K562 (cell line): Measurements from ENCODE around the gene C16orf86. TPM values are rescaled to one million over a fixed set of nuclear protein-coding genes. Genes with fewer than 3 reads are reported as not detected.

Experiments
- BRD4 ChIP-seq: fragments of 200-600 bp; sonication (generic); IDR thresholded peaks from 2 replicates; pipeline ENCODE4 v1.6.1; 2017; ENCODE audit warnings: inconsistent platforms
- BRF1 ChIP-seq: IDR thresholded peaks from 3 replicates; pipeline ENCODE4 v1.6.1; 2011; ENCODE audit warnings: borderline replicate concordance, mild to moderate bottlenecking; ENCODE audit not compliant: insufficient read length; ENCODE audit errors: extremely low read depth
- CHD2 ChIP-seq: IDR thresholded peaks from 2 replicates; pipeline ENCODE4 v1.6.1; 2011; ENCODE audit warnings: low read depth, low read length
- CTBP1 ChIP-seq: fragments of 450-650 bp; IDR thresholded peaks from 2 replicates; pipeline ENCODE4 v1.6.1; 2016; ENCODE audit warnings: borderline replicate concordance
- ETS2 ChIP-seq: IDR thresholded peaks from 2 replicates; pipeline ENCODE4 v1.6.1; 2016; ENCODE audit warnings: borderline replicate concordance, missing genetic modification characterization, mild to moderate bottlenecking, moderate library complexity, missing compliant biosample characterization; ENCODE audit not compliant: poor library complexity, severe bottlenecking
- L3MBTL2 ChIP-seq: fragments of 450-650 bp; IDR thresholded peaks from 2 replicates; pipeline ENCODE4 v1.6.1; 2016; ENCODE audit warnings: mild to moderate bottlenecking, moderate library complexity
- MYC ChIP-seq, 2 experiments: fragments of 250-450 bp in 1 of 2; sonication (Bioruptor Pico) in 1 of 2; IDR thresholded peaks; 2 replicates each; pipeline versions ENCODE4 v1.5.1 to v1.6.1; 2012 to 2021; ENCODE audit warnings: low read depth in 2 of 2, borderline replicate concordance in 1 of 2, improper control_type of control experiment in 1 of 2, low read length in 1 of 2, mild to moderate bottlenecking in 1 of 2, moderate library complexity in 1 of 2
- RBM17 ChIP-seq: fragments of 200-400 bp; formaldehyde crosslinking; IDR thresholded peaks from 2 replicates; pipeline ENCODE4 v1.6.1; 2017; ENCODE audit warnings: low read depth, mild to moderate bottlenecking, low read length, borderline replicate concordance
- SAP30 ChIP-seq: fragments of 200-600 bp; sonication (generic); IDR thresholded peaks from 2 replicates; pipeline ENCODE4 v1.6.1; 2012; ENCODE audit warnings: borderline replicate concordance, low read depth, mild to moderate bottlenecking, moderate library complexity, low read length, control low read depth, inconsistent platforms; ENCODE audit not compliant: insufficient read depth, poor library complexity, severe bottlenecking
- SIN3B ChIP-seq: fragments of 450-650 bp; IDR thresholded peaks from 2 replicates; pipeline ENCODE4 v1.6.1; 2017; ENCODE audit warnings: low read depth, mild to moderate bottlenecking, moderate library complexity
- YY1 ChIP-seq, 3 experiments: IDR thresholded peaks; 2 replicates each; pipeline ENCODE4 v1.6.1; 2011; ENCODE audit warnings: low read length in 2 of 3, mild to moderate bottlenecking in 2 of 3, moderate library complexity in 2 of 3, borderline replicate concordance in 1 of 3, control low read depth in 1 of 3, low read depth in 1 of 3; ENCODE audit not compliant: insufficient read depth in 3 of 3, insufficient replicate concordance in 2 of 3, control insufficient read depth in 1 of 3, insufficient read length in 1 of 3; ENCODE audit errors: extremely low read depth in 1 of 3
- ZBTB1 ChIP-seq: sonication (generic); formaldehyde crosslinking; IDR thresholded peaks from 2 replicates; pipeline ENCODE4 v1.8.1; 2023; ENCODE audit warnings: missing genetic modification reagents, low read depth, mild to moderate bottlenecking, borderline replicate concordance
- ZNF184 ChIP-seq: sonication (generic); formaldehyde crosslinking; IDR thresholded peaks from 2 replicates; pipeline ENCODE4 v1.5.0; 2020; ENCODE audit warnings: missing genetic modification reagents
- polyA plus RNA-seq, 8 experiments: library from polyadenylated mRNA; depleted of rRNA in 4 of 8; stranded (reverse) in 5 of 8; unstranded in 3 of 8; fragments of >200 nt; fragmentation: Nextera tagmentation in 2 of 8; fragmentation: Illumina TruSeq in 1 of 8; extraction: Ambion mirVana in 2 of 8; extraction: Trizol in 1 of 8; gene quantifications; 2 replicates each; pipeline versions ENCODE4 v1.2.1 to v1.2.3, GENCODE V29; 2011 to 2014; ENCODE audit warnings: inconsistent platforms in 1 of 8, missing spikeins in 1 of 8
- total RNA-seq, 7 experiments: library from RNA; depleted of rRNA in 6 of 7; stranded (reverse); fragments of >200 nt in 6 of 7; fragmentation: Illumina TruSeq in 2 of 7; extraction: Trizol in 2 of 7; gene quantifications; 2 replicates each; pipeline versions ENCODE4 v1.2.1 to v1.2.3, GENCODE V29; 2011 to 2021; ENCODE audit warnings: low replicate concordance in 1 of 7
- TF ChIP-seq, protein P1 (sequence below): fragments of 450-650 bp; IDR thresholded peaks from 2 replicates; pipeline ENCODE4 v1.6.1; 2016
- TF ChIP-seq, protein P2 (sequence below): sonication (generic); IDR thresholded peaks from 2 replicates; pipeline ENCODE4 v1.6.1; 2016
- TF ChIP-seq, protein P3 (sequence below): fragments of 450-650 bp; IDR thresholded peaks from one replicate; pipeline ENCODE4 v1.6.1; 2018; ENCODE audit warnings: mild to moderate bottlenecking, moderate library complexity; ENCODE audit not compliant: partially characterized antibody
- TF ChIP-seq, protein P4 (sequence below): fragments of 450-650 bp; IDR thresholded peaks from 2 replicates; pipeline ENCODE4 v1.6.1; 2016; ENCODE audit warnings: missing biosample characterization, missing genetic modification characterization
- TF ChIP-seq, protein P5 (sequence below): sonication (generic); formaldehyde crosslinking; IDR thresholded peaks from 2 replicates; pipeline ENCODE4 v1.8.0; 2022; ENCODE audit warnings: missing genetic modification reagents, mild to moderate bottlenecking, moderate library complexity, borderline replicate concordance

C16orf86 gene
- total and polyA plus RNA-seq, 9 of the 15 experiments (the other 6 are each of a cell fraction or from before 2014, with no cell fraction given): 0.13 to 1.2 (median 0.27) TPM; not detected in 3

DNA sequence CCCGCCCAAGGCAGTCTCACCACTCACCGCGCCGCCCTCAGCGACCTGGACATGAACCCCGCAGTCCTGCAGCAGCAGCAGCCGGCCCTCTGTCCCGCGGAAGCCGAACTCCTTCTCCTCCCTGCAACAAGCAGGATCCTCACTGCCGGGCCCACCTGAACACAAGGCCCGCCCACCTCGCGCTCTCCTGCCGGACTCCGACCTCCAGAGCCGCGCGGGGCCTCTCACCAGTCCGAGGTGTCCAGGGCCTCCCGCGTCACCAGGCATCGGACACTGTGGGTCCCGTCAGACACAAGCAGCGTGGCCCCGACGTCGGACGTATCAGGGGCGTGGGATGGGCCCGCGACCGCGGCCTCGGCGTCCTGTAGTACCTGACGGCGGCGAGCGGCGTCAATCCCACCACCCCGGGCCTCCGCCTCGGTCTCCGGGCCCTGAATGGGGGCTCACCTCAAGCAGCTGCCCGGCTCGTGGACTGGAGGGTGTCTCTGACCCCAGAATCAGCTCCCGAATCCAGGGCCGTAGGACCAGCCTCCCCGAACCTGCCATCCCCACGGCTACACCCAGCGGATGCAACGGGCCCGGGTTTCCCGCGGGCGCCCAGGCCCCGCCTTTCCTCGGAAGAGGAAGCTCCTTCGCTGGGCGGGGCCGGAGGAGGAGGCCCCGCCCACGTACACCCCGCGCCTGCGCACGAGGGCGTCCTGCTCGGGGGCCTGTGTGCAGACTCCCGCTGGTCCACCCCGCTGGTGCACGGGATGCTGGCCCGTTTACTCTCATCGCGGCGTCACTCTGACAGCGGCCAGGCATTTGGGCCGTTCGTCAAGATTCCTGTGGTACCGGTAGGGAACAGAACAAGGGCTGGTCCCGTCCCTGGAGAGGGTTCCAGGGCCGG, 6.7 kb upstream of the C16orf86 start, which contains the start of gene ACD (continued):
- TF ChIP-seq, protein P1, sequence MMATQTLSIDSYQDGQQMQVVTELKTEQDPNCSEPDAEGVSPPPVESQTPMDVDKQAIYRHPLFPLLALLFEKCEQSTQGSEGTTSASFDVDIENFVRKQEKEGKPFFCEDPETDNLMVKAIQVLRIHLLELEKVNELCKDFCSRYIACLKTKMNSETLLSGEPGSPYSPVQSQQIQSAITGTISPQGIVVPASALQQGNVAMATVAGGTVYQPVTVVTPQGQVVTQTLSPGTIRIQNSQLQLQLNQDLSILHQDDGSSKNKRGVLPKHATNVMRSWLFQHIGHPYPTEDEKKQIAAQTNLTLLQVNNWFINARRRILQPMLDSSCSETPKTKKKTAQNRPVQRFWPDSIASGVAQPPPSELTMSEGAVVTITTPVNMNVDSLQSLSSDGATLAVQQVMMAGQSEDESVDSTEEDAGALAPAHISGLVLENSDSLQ: peak; percentile 40; the same call in 1 of the 2 replicates
- TF ChIP-seq, protein P2, sequence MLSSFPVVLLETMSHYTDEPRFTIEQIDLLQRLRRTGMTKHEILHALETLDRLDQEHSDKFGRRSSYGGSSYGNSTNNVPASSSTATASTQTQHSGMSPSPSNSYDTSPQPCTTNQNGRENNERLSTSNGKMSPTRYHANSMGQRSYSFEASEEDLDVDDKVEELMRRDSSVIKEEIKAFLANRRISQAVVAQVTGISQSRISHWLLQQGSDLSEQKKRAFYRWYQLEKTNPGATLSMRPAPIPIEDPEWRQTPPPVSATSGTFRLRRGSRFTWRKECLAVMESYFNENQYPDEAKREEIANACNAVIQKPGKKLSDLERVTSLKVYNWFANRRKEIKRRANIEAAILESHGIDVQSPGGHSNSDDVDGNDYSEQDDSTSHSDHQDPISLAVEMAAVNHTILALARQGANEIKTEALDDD: no peak
- TF ChIP-seq, protein P3, sequence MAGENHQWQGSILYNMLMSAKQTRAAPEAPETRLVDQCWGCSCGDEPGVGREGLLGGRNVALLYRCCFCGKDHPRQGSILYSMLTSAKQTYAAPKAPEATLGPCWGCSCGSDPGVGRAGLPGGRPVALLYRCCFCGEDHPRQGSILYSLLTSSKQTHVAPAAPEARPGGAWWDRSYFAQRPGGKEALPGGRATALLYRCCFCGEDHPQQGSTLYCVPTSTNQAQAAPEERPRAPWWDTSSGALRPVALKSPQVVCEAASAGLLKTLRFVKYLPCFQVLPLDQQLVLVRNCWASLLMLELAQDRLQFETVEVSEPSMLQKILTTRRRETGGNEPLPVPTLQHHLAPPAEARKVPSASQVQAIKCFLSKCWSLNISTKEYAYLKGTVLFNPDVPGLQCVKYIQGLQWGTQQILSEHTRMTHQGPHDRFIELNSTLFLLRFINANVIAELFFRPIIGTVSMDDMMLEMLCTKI: no peak
- no peak for TF ChIP-seq RBM17
- peak; percentile 26; the same call in 1 of the 2 replicates for TF ChIP-seq BRD4
- TF ChIP-seq BRF1: no peak
- no peak for TF ChIP-seq ZNF184 (CRISPR knock-in tag)
- peak; percentile 2 for TF ChIP-seq ETS2 (tag)
- TF ChIP-seq YY1 (IDR thresholded peaks at IDR 0.05; ENCODE audit: borderline replicate concordance in 1 of 3, control insufficient read depth in 1 of 3, extremely low read depth in 1 of 3, insufficient read depth in 3 of 3, insufficient read length in 1 of 3, insufficient replicate concordance in 2 of 3, low read depth in 1 of 3, low read length in 2 of 3): peak in 1 of 3 experiments; percentile 26
- TF ChIP-seq, protein P4, sequence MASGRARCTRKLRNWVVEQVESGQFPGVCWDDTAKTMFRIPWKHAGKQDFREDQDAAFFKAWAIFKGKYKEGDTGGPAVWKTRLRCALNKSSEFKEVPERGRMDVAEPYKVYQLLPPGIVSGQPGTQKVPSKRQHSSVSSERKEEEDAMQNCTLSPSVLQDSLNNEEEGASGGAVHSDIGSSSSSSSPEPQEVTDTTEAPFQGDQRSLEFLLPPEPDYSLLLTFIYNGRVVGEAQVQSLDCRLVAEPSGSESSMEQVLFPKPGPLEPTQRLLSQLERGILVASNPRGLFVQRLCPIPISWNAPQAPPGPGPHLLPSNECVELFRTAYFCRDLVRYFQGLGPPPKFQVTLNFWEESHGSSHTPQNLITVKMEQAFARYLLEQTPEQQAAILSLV (tag): no peak
- TF ChIP-seq L3MBTL2: peak; percentile 72
- 0 out of 2 replicates have a peak, but pooled peaks have one; percentile 45 for TF ChIP-seq ZBTB1
- TF ChIP-seq, protein P5, sequence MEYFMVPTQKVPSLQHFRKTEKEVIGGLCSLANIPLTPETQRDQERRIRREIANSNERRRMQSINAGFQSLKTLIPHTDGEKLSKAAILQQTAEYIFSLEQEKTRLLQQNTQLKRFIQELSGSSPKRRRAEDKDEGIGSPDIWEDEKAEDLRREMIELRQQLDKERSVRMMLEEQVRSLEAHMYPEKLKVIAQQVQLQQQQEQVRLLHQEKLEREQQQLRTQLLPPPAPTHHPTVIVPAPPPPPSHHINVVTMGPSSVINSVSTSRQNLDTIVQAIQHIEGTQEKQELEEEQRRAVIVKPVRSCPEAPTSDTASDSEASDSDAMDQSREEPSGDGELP: peak; percentile 2; the same call in 1 of the 2 replicates
- peak; percentile 12; the same call in 1 of the 2 replicates for TF ChIP-seq CTBP1
- 0 out of 2 replicates have a peak, but pooled peaks have one; percentile 24 for TF ChIP-seq MYC (IDR thresholded peaks at IDR 0.05; ENCODE audit: low read depth, low read length)
- TF ChIP-seq MYC (CRISPR knock-in tag; IDR thresholded peaks at IDR 0.05; ENCODE audit: borderline replicate concordance, low read depth): peak; percentile 43; the same call in 1 of the 2 replicates
- TF ChIP-seq SIN3B: peak; percentile 39; the same call in 1 of the 2 replicates
- TF ChIP-seq CHD2: no peak
- TF ChIP-seq SAP30: peak; percentile 72
